NOMO-1 (cell line): Measurements from ENCODE around the gene AFP.
A peak's percentile ranks its signal among the peaks of the same experiment; 100 is the strongest.

Experiments used
- DNase-seq, 2 experiments: peaks; one replicate each; lab custom pipeline; 2025; ENCODE audit not compliant: unreplicated experiment in 2 of 2; lab: John Stamatoyannopoulos, UW

AFP gene

DNA sequence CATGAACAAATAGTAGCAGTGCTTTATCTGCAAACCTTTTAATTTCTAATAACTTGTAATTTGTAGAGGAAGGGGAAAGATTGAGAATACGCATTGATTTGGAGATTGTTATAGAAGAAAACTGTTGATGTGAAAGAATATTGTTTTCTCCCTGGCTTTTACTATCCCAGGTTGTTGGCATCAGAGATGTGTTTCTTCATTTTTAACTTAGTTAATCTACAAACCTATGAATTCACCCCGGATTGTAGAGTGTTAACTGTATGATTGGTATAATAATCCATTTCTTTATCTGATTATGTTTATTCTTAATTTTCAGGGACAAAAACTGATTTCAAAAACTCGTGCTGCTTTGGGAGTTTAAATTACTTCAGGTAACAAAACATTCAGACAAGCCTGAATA lies 18.9 kb downstream of the AFP start:
- DNase-seq = no peak

DNA sequence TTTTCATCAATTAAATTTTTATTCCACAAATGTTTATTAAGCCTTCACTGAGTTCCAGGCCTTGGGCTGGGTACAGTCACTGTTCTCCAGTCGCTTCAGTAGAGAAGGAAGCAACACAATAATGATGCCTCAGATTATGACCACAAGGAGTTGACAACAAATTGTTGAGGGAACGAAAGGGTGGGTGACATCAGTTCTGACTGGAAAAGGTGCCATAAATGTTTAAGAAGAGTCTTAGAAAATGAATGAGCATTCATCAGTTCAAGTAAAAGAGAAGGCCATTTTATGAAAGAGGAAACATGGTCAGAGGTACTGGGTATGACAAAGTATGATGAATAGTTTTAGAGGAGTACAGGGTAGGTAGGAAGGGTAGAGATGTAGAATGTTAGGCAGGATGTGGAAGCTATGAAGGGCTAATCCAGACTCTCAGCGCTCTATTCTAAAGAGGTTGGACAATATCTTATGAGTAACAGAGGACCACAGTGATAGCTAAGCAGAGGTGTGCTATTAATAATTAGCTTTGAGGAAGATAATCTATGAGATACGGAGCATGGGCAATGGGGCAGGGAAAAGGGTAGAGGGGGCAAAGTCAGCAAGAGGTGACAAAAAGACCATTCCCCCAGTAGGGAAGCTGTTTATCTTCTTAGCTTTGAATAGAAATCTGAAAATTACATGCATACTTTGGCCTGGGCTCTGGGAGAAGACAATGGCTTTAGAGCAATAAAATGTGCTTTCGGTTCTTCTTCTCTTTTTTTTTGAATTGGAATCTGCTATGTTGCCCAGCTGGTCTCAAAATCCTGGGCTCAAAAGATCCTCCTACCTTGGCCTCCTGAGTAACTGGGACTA lies 20.4 kb downstream of the AFP start:
- DNase-seq = no peak

DNA sequence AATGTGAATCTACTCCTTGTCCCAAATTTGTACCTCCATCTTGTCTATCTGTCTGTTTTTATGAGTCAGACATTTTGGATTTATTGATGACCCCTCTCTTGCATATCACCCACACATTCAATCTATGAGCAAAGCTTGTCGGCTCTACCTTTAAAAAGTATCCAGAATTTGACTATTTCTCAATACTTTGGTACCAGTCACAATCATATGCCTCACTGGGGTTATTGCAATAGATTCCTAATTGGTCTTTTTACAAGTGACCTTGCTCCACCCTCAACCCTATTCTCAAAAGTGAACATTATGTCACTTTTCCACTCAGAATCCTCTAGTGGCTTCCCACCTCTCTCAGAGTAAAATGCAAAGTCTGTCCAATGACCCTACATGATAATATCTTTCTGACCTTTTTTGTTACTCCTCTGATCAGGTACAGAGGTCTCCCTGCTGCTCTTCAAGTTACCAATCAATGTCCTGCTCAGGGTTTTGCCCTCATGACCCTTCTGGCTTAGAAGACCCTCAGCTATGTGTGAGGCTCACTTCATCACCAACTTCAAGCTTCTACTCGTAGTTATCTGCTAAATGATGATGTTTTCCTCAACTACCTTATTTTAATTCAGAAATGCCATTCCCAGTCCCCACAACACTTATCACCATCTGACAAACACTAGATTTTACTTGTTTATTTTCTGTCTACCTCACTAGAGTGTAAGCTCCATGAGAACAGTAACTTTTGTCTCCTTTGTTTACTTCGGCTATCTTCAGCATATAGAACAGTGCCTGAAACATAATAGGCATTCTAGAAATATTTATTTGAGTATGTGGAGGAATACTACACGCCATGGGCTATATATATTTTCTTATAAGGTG lies 22.4 kb downstream of the AFP start:
- DNase-seq = no peak

DNA sequence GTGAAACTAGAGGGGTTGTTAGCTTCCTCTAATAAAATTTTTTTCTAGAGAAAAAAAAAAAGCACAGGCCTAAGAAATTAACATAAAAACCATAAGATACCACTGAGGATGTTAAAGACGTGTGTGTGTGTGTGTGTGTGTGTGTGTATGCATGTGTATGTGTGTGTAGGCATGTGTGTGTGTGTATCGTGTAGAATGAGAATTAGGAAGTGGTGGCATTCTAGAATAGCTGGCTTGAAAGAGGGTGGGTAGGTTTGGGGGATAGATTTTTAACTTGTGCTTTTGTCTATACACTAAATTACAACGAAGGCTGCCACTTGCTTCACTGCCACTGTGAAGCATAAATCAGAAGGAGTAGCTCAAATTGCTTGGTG lies 23.0 kb downstream of the AFP start:
- DNase-seq = no peak

DNA sequence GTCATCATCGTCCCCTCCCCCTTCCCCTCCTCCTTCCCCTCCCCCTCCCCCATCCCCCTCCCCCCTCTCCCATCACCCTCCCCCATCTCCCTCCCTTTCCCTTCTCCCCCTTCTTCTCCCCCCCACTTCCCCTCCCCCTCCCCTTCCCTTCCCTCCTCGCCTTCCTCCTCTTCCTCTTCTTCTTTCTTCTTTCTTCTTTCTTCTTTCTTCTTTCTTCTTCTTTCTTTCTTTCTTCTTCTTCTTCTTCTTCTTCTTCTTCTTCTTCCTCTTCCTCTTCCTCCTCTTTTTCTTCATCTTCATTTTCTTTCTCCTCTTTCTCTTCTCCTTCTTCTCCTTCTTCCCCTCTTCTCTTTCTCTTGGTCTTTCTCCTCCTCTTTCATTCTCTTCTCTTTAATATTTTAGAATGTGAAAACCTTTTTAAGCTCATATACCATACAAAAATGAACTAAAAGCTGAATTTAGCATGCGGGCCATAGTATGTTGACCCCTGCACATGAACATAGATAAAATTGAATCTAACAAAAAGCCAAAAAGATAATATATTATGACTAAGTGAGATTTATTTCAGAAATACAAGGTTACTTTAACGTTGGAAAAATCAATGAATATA lies 25.0 kb downstream of the AFP start:
- DNase-seq = no peak

DNA sequence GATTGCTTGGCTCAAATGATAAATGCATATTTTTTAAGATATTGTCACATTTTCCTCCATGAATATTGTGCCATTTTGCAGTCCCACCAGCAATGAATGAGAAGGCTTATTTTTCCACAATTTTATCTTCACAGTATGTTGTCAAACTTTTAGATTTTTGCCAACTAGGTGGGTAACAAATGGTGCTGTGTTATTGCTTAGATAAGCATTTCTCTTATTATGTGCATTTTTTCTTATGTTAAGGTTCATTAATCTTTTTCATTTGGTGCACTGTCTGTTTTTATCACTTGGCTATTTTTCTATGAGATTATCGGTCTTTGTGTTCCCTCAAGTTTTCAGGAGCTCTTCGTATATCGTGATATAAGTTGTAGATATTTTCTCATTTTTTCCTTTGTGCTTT lies 32.1 kb downstream of the AFP start:
- no peak for DNase-seq

DNA sequence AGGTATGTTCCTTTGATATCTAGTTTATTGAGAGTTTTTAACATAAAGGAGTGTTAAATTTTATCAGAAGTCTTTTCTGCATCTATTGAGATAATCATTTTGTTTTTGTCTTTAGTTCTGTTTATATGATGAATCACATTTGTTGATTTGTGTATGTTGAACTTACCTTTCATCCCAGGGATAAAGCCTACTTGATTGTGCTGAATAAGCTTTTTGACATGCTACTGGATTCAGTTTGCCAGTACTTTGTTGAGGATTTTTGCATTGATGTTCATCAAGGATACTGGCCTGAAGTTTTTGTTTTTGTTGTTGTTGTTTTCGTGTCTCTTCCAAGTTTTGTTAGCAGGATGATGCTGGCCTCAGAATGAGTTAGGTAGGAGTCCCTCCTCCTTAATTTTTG lies 34.7 kb downstream of the AFP start:
- DNase-seq = no peak

DNA sequence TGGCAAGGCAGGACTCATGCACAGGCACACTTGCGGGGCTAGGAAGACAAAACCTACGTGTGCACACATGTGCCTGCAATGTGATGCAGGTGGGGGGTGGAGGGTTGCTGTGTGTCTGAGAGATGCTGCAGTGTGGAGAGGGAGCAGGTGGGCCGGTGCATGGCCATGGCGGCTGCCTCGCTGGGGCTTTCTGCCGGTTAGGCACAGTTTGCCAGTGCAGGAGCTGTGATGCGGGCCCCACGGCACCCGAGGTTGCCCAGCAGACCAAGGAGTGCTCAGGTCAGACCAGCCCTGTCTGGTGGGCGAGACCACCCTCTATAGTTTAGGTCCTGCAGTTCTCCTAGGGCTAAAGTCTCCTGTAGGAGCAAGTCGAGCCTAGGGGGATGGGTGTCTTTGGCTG lies 41.2 kb downstream of the AFP start:
- no peak for DNase-seq

DNA sequence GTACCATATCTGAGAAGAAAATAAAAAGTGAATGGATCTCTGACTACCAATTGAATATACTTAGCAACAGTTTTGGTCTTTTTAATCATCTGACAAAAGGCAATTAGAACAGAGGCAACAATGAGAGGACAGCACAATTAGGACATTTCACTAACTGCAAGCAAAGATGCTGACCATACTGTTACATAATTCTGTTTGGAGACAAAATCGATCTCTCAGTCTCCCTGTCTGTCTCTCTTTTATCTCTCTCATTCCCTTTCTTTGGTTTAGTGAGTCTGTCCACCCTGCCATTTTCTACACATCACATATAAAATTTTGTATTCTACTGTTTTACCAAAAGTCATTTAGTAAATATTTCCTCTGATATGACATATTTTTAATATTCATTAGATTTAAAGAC lies 43.3 kb downstream of the AFP start:
- no peak for DNase-seq

DNA sequence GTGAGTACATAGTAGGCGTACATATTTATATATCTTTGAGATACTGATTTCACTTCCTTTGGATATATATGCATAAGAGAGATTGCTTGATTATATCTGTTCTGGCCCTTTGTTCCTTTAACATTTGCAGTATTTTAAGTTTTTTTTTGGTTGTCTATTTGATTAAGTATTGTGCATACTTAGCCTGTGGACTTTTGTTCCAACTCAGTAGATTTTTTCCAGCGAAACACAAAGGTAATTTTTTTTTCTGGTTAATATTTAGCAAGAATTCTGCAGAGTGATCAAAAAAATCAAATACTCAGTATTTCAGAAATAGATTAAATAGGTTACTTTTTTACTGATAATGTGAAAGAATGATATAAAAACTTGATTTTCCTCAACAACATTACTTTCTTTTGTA lies 45.3 kb downstream of the AFP start, which contains the start of gene AFM:
Gene AFM, plus strand, starts transcription at position 388 of the 400 bp plus-strand sequence. CDS start 31 bp downstream, outside the sequence.
- no peak for DNase-seq

DNA sequence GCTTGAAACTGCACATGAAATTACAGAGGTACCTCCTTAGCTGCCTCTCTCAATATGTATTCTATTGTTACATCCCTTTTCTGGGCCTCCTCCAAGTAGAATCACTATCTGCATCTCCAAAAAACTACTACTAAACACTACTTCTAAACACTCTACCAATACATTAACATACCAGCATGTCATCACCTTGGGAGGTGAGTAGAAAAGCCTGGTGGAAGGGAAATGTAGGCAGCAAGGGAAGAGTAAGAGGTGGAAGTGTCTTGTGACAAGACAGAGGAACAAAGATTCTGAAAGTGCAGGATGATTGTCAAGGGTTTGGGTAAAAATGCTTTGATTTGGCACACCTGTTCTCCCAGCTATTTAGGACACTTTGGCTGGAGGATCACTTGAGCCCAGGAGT lies 49.1 kb downstream of the AFP start:
- no peak for DNase-seq

DNA sequence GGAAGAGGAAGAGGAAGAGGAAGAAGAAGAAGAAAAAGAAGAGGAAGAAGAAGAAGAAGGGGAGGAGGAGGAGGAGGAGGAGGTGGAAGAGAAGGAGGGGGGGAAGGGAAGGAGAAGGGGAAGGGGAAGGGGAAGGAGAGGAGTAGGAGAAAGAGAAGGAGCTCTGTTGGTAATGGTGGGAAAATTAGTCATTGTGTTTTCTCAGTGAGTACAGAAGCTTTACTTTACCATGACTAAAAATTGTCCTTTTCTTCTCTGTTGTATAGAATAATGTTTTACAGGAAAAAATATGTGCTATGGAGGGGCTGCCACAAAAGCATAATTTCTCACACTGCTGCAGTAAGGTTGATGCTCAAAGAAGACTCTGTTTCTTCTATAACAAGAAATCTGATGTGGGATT lies 49.6 kb downstream of the AFP start:
- DNase-seq = no peak

DNA sequence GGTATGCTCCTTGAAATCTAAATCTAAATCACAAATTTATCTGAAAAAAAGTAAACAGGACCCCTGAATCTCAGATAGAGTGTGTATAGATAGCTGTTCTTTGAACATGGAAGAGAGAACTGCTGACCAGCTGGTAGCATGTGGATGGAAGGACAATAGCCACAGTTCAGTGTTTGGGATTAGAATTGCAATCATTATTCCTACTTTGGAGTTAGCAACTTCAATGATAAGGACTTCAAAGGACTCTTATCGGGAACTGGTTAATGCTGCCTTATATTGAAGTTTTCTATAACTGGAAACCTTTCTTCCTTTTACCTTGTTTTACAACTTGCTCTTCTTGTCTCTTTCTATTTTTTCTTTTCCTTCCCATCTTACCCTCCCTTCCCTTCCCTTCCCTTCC lies 50.5 kb downstream of the AFP start:
- no peak for DNase-seq

DNA sequence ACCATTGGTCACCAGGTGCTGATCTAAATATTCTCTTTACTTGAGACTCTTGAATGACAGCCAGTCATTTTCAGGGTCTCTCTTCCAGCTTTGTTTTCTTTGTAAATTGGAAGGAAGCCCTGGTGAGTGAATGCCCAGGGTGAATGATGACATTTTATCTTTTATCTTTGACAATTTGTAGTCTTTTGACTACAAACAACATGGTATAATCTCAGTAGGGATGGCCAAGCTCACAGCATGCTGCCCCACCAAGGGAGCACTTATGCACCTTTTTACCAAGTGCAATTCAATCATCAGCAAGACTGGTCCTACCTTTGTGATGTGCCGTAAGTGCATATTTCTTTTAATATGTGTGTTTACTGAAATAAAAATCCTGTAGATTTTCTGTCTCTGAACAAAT lies 51.2 kb downstream of the AFP start:
- no peak for DNase-seq

DNA sequence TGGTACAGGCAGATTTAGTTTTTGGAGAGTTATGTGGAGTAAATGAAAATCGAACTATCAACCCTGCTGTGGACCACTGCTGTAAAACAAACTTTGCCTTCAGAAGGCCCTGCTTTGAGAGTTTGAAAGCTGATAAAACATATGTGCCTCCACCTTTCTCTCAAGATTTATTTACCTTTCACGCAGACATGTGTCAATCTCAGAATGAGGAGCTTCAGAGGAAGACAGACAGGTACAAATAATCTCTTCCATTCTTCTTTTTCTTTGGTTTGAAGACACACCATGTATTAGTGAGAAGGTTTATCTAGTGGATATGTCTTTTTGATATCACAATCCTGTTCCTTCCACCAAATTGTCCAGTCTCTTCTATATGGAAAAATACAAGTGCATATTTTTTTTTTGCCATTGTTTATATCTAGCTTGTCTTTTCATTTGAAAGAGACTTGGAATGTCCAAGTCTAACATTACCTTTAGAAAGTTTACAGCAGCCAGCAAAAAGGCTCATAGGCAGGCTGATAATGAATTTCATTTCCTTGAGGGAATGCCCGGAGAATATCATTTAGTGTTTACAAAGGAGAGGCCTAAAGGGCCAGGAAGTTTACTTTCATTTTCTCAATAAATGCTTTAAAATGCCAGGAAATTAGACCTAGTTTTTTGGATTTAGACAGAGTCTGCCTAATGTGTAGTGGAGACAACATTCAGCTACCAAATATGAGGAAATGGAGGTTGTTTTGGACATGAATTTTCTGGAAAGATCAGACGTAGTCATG lies 64.2 kb downstream of the AFP start:
- DNase-seq = no peak

DNA sequence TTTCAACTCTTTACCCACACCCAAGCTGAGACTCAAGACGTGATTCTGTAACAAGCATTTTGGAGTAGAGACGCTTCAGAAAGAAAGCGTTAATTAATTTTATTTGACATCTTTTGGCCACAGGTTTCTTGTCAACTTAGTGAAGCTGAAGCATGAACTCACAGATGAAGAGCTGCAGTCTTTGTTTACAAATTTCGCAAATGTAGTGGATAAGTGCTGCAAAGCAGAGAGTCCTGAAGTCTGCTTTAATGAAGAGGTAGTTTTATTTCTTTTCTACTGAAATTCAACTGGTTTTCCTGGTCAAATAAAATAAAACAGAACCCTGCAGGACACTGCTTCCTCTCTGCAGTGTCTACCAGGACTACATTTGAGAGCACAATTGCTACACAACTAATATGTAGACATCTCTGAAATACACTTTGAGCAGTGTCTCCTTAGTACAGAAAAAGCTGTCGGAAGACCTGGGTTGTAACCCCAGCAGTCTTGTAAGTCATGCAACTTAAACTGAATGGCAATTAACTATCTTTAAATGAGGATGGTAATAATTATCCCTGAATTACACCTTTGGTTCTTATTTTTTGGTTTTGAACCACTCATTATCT lies 65.7 kb downstream of the AFP start:
- DNase-seq = no peak

DNA sequence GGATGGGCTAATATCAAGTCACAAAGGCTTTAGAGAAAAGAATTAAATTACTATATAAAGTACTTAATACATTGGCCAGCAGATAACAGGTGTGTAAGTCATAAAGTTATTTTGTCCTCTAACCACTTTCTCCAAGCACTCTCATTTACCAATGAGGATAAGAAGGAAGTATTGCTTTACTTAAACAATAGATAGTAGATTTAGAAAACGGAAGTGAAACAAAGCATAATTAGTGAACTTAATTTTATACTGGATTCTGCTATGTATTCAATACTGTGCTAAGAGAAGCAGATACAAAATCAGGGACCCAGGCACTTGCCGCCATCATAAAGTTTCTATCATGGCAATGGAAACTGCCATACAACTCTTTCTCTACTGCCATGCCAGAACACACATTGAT lies 69.5 kb downstream of the AFP start:
- DNase-seq = peak; percentile 9 to 89
